ENCODE results near the gene HOXA4.

DNA sequence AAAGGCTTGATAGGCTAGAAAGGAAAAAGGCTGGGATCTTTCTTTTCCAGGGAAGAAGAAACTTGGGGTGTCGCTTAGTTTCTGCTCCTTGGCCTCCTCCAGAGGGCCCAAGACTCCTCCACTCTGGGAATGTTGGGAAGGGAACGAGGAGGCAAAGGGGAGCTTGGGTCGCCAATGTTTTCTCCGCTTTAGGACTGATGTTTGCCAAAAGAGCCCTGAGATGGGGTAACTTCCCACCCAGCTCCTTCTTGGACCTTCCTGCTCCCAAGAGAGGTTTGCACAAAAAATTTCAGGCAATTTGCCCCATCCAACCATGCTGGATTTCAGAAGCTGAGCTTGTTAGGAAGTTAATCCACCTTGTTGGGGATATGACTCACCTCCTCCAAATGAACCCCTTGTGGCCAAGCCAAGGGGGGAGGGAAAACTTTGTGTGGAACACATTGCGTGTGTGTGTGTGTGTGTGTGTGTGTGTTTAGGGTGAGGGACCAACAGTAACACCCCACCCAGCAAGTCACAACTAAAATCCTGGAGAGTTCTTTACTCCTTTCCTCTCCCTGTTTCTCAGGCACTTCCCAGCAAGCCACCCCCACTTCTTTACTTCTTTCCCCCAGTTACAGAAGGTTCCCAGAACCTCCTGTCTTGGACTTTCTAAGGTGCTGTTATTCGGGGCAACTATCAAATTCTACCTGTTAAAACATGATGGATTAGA lies 19.4 kb downstream of the HOXA4 start:
- TF ChIP-seq CEBPB (IDR thresholded peaks at IDR 0.05; ENCODE audit: low read depth) (no peak), POLR2A (IDR thresholded peaks at IDR 0.05; ENCODE audit: borderline replicate concordance, extremely low read depth, insufficient read depth, insufficient read length) (no peak), POLR2AphosphoS5 (IDR thresholded peaks at IDR 0.05; ENCODE audit: low read depth, low read length) (no peak), SRF (IDR thresholded peaks at IDR 0.05; ENCODE audit: low read depth) (no peak), EZH2phosphoT487 (IDR thresholded peaks at IDR 0.05; ENCODE audit: borderline replicate concordance) (no peak), YY1 (IDR thresholded peaks at IDR 0.05; ENCODE audit: extremely low read depth, insufficient replicate concordance, low read depth, low read length) (no peak), ZNF274 (IDR thresholded peaks at IDR 0.05; ENCODE audit: low read depth, low read length) (no peak)
- TF ChIP-seq, protein P1, sequence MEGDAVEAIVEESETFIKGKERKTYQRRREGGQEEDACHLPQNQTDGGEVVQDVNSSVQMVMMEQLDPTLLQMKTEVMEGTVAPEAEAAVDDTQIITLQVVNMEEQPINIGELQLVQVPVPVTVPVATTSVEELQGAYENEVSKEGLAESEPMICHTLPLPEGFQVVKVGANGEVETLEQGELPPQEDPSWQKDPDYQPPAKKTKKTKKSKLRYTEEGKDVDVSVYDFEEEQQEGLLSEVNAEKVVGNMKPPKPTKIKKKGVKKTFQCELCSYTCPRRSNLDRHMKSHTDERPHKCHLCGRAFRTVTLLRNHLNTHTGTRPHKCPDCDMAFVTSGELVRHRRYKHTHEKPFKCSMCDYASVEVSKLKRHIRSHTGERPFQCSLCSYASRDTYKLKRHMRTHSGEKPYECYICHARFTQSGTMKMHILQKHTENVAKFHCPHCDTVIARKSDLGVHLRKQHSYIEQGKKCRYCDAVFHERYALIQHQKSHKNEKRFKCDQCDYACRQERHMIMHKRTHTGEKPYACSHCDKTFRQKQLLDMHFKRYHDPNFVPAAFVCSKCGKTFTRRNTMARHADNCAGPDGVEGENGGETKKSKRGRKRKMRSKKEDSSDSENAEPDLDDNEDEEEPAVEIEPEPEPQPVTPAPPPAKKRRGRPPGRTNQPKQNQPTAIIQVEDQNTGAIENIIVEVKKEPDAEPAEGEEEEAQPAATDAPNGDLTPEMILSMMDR (IDR thresholded peaks at IDR 0.05 in 2 of 3, conservative IDR thresholded peaks at IDR 0.05 in 1 of 3; ENCODE audit: borderline replicate concordance in 1 of 3, insufficient read depth in 1 of 3, low read depth in 2 of 3, low read length in 2 of 3) = no peak
- TF ChIP-seq, protein P2, sequence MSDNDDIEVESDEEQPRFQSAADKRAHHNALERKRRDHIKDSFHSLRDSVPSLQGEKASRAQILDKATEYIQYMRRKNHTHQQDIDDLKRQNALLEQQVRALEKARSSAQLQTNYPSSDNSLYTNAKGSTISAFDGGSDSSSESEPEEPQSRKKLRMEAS (IDR thresholded peaks at IDR 0.05) = no peak
- TF ChIP-seq, protein P3, sequence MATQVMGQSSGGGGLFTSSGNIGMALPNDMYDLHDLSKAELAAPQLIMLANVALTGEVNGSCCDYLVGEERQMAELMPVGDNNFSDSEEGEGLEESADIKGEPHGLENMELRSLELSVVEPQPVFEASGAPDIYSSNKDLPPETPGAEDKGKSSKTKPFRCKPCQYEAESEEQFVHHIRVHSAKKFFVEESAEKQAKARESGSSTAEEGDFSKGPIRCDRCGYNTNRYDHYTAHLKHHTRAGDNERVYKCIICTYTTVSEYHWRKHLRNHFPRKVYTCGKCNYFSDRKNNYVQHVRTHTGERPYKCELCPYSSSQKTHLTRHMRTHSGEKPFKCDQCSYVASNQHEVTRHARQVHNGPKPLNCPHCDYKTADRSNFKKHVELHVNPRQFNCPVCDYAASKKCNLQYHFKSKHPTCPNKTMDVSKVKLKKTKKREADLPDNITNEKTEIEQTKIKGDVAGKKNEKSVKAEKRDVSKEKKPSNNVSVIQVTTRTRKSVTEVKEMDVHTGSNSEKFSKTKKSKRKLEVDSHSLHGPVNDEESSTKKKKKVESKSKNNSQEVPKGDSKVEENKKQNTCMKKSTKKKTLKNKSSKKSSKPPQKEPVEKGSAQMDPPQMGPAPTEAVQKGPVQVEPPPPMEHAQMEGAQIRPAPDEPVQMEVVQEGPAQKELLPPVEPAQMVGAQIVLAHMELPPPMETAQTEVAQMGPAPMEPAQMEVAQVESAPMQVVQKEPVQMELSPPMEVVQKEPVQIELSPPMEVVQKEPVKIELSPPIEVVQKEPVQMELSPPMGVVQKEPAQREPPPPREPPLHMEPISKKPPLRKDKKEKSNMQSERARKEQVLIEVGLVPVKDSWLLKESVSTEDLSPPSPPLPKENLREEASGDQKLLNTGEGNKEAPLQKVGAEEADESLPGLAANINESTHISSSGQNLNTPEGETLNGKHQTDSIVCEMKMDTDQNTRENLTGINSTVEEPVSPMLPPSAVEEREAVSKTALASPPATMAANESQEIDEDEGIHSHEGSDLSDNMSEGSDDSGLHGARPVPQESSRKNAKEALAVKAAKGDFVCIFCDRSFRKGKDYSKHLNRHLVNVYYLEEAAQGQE (IDR thresholded peaks at IDR 0.05; ENCODE audit: low read depth) = no peak
